HG02870 (cell line): ENCODE data around the gene DNAJB8.

ENCODE experiments used
- ATAC-seq: cut with Tn5 transposase; IDR thresholded peaks from one replicate; pipeline ENCODE4 v1.9.1; 2021; ENCODE audit warnings: mild to moderate bottlenecking, moderate library complexity; ENCODE audit not compliant: unreplicated experiment

The DNAJB8 gene

GRCh38 chr3:128449111-128449638 is 17.5 kb downstream of the DNAJB8 start:
- ATAC-seq = no peak

DNA sequence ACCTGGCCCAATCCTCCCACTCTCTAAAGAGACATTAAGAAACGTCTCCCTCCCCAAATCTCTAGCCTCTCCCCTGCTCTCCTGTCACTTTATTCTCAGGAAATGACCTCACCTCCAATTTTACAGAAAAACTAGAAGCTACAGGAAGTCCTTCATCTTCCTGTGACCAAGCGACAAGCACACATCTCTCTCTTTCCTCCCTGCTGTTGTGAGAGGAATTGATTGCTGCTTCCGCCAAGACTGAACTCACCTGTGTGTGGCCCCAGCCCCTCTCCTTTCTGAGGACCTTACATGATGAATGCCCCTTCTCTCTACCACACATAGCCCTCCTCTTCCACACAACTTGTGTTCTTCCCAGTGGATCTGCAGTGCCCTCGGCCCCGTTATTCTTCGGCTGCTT is 18.2 kb downstream of the DNAJB8 start:
- ATAC-seq = no peak

- ATAC-seq = no peak
Observed at GRCh38 chr3:128447561-128448013, 19.1 kb downstream of the DNAJB8 start.

DNA sequence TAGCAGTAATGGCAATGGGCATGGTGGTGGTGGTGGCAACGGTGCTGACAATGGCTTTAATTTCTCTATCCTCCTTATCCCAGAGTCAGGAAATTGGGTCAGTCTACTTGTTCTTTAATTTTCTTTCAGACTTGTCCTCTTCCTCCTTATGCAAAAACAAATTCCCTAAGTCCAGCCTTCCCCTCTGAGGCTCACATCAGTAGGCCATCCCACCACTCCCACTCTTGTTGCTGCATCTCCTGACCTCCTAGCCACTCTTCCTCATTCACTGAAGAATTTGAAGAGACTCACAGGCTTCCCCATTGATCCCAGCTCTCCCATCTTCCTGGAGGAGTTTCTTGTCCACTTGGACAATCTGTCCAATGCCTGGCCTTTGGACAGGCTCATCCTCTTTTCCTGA is 19.9 kb downstream of the DNAJB8 start:
- no peak for ATAC-seq

DNA sequence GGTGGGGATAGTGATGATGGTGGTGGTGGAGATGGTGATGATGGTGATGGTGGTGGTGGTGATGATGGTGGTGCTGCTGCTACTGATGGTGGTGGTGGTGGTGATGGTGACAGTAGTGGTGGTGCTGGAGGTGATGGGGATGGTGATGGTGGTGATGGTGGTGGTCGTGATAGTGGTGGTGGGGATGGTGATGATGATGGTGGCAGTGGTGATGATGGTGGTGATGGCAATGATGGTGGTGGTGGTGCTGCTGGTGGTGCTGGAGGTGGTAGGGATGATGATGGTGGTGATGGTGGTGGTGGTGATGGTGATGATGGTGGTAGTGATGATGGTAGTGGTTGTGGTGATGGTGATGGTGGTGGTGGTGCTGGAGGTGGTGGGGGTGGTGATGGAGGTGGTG is 21.3 kb downstream of the DNAJB8 start:
- ATAC-seq = no peak

DNA sequence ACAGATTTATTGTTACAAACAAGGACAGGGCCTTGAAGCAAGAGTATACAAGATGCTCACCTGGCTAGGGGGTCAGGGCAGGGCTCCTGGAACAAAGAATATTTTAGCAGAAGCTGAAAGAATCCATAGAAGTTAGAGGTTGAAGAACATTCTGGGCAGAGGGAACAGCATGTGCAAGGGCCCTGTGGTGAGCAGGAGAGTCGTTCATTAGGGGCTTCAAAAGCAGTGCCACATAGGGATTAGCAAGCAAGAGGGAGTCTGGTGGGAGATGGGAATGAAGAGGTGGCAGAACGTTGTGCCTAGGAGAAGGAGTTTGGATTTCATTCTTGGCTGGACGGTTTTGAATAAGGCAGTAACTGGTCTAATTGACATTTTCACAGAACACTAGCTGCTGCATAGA is 22.9 kb downstream of the DNAJB8 start:
- no peak for ATAC-seq

DNA sequence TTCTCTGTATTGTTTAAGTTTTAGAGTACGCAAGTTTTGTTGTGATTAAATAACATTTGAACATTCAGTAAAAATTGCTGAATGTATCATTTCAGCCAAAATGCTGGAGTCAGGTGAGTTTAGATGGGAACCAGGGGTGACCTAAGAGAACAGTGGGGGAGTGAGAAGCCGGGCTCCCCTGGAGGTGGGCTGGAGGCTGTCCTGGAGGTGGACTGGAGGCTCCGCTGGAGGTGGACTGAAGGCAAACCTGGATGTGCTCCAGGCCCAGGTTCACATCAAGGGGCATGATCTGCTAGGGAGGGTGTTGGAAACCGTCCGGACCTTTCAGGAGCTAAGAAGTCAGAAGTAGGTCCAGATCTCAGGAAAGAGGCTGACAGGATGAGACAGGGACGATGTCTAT is 23.7 kb downstream of the DNAJB8 start:
- no peak for ATAC-seq

DNA sequence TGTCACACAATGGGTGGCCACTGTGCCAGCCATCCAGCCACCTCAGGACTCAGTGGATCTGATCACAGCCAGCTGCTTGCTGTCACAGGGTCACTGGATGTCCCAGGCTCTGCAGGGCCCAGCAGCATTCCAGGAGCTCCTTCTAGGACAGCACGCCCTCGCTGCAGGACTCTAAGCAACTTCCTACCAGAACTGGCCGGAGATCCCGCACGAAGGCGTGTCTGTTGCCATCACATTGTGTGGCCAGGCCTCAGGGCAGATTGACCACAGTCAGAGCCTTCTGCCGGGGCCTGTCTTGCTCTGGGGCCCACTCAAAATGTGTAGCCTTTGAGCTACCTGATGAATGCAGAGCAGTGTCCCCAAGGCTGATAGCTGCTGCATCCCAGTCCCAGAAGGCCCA is 24.6 kb downstream of the DNAJB8 start:
- ATAC-seq = no peak

DNA sequence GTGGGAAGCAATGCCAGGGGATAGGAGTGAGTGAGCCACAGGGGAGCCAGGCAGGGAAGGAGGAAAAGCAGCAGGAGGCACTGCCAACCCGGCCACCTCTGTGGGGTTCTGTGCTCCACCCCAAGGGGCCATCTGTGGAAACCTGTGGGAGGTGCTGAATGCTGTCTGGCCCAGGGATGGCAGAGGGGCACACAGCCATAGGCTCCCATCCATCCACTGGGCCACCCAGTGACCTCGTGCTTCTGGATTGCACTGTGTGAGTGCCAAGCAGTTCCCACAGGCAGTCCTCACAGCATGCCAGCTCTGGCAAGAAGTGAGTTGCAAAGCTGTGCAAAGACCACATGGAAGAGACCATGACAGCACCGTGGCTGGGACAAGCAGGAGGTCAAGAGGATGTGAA is 27.5 kb downstream of the DNAJB8 start:
- ATAC-seq = no peak

GRCh38 chr3:128438488-128439072 is 28.1 kb downstream of the DNAJB8 start:
- no peak for ATAC-seq

- no peak for ATAC-seq
Observed at GRCh38 chr3:128436214-128436613, 30.5 kb downstream of the DNAJB8 start.

GRCh38 chr3:128435561-128435960 is 31.1 kb downstream of the DNAJB8 start:
- ATAC-seq = no peak

DNA sequence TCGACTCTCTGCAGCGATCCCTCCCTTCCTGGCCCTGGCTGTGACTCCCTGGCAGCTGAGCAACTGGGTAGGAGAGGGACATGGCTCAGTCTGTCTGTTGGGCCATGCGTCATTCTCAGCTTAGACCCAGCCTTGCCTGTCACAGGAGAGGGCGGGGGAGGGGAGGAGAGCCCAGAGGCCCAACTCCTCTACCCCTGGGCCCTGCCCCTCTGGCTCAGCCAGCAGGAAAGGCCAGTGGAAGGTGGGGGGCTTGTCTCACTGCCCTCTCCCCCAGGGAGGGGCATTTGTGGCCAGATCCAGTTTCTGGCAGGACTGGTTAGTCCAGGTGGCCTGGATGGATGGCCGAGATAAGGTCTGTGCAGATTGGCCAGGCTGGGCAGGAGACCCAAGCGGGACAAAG is 31.6 kb downstream of the DNAJB8 start:
- ATAC-seq = no peak

DNA sequence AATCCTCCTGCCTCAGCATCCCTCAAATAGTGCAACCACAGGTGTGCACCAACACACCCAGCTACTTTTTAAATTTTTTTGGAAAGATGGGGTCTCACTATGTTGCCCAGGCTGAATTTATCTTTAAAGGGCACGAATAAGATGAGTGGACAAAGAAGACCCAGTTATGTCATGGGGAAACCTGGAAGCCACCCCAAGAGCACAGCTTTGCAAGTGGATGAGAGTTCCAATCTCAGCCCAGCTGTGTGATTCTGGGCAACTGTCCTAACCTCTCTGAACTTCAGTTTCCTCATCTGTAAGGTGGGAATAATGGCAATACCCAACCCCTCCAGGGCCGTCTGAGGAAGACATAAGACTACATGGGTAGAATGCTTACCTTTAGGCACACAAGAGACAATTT is 32.2 kb downstream of the DNAJB8 start:
- ATAC-seq = no peak

DNA sequence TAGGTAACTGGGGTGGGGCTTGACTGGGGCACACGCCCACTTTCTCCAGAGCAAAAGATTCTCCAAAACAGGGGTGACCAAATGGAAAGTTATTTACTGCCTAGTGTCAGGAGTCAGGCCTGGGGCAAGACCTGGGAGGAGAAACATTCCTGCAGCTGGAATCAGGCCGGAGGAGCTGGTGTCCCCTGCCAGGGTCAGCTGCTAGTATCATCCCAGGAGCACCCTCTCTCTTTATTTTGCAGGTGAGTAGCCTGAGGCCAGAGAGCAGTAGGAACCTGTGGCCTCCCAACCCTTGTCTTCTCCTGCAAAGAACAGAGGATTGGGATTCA is 32.9 kb downstream of the DNAJB8 start:
- no peak for ATAC-seq

DNA sequence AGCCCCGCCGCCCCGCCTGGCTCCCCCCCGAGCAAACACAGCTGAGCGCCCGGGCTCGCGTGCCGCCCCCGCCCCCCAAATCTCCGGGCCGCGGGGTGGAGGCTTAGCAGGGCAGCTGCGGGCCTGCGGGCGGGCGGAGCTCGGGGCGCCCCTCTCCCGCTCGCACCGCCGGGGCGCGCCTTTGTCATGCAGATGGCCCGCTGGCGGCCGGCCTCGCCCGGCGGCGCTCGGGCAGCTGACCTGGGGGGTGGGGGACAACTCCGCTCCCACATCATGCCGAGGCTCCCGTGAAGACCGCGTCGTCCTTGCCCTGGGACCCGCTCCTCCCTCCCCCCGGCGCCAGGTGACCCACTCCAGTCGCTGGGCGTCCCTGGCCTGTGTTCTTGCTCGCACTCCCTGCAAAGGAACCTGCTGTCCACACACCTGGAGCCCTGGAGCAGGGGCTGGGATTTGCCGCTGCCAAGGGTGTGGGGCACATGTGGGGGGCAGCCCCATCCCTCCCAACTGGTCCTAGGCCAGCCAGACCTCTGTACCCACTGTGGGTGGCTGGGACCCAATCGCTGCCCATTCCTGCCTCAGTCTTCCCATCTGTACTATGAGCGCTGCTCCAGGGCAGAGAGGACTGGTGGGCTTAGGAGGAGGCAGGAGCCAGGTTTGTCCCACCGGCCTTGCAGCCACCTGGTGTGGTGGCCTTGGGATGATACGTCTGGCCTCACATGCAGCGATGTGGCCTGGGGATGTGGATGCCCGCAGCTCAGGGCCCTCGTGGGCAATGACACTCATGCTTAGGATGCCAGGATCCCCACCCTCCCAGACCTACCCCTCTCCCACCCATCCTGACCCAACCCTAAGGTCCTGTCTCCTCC is 33.5 kb downstream of the DNAJB8 start:
- ATAC-seq = no peak

DNA sequence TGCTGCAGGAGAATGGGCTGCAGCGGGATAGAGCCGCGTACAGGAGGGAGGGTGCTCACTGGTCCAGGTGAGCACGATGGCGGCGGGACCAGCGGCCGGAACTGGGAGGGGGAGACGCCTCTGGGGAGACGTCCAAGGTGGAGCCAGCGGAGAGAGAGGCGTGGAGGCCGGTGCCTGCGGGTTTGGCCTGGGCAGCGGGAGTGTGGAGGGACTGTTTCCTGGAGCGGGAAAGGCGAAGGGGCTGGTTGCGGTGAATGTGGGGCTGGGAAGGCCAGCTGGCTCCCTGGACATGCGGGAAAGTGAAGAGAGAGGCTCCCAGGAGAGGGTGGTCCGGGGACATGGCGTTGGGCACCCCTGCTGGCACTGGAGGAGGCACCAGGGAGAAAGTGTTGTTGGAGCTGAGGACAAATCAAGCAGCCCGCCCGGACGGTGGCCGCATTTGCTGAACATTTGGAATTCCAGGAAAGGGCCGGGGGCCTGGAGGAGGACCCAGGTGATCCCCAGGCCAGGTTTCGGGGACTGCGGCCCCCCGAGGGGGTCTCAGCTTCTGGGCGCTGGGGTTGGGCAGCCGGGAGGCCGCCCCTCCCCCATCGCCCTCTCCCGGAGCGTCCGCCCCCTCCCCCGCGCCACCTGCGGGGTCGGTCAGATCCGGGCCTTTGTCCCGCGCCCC is 34.3 kb downstream of the DNAJB8 start:
- ATAC-seq = no peak

DNA sequence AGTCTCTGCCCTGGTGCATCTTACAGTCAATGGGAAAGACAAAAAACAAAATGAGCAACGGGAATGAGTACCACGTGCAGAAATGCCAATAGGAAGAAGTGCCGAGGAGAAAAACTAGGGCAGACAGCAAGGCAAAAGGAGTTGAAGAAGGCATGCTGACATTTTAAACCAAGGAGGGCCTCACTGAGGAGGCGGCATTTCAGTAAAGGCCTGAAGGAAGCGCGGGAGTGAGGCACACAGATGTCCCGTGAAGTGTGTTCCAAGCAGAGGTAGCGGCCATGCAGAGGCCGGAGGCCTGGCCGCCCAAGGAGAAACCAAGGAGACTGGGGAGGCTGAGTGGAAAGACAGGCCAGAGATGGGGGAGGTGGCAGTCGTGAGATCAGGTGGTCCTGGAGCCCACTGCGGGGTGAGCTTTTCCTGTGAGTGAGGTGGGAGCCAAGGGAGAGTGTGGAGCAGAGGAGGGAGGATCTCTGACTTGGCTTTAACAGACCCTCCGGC is 34.8 kb downstream of the DNAJB8 start:
- ATAC-seq = no peak

- no peak for ATAC-seq
Observed at GRCh38 chr3:128430731-128431130, 36.0 kb downstream of the DNAJB8 start.

DNA sequence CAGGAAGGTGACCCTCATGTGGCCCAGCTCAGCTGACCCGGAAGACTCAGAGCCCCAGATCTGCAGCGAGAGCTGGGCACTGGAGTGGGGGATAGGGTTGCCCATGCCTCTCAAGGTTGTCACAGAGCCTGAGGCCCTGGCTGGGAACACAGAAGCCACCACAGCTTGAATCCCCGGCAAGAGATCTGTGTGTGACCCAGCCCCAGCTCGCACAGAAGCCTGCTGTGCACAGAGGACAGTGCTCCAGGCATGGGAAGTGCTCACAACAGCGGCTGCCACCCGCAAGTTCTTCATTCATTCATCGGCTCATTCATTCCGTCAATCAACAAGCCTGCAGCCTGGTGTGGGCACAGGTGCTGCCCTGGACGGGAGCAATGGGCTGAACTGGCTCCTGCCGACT is 36.4 kb downstream of the DNAJB8 start:
- no peak for ATAC-seq

- no peak for ATAC-seq
Observed at GRCh38 chr3:128429751-128430150, 36.9 kb downstream of the DNAJB8 start.

GRCh38 chr3:128429275-128429674 is 37.4 kb downstream of the DNAJB8 start:
- no peak for ATAC-seq
